HPDE6-E6E7 (cell line): ENCODE results near the gene USP27X.

Experiments used
- DNase-seq: peaks from one replicate; pipeline ENCODE4 v3.0.0; 2011; ENCODE audit warnings: missing footprints; ENCODE audit errors: extremely low spot score

The USP27X gene

GRCh38 chrX:49878834-49879655, at the start of gene USP27X:
Gene USP27X, plus strand, starts transcription at chrX:49879484. Its CDS starts 824 bp downstream, at chrX:49880308.
- DNase-seq, result peak; percentile 29

GRCh38 chrX:49838374-49838773, 40.9 kb upstream of the USP27X start:
- DNase-seq, result peak; percentile 16

- DNase-seq, result peak; percentile 26
These were observed 38.6 kb upstream of the USP27X start for GRCh38 chrX:49840679-49841078.

- DNase-seq, result no peak
These were observed 36.7 kb upstream of the USP27X start for GRCh38 chrX:49842621-49843020.

GRCh38 chrX:49844611-49845010, 34.7 kb upstream of the USP27X start:
- no peak for DNase-seq

- DNase-seq, result no peak
These were observed 33.4 kb upstream of the USP27X start for GRCh38 chrX:49845701-49846403.

GRCh38 chrX:49846522-49846921, 32.8 kb upstream of the USP27X start:
- DNase-seq, result no peak

GRCh38 chrX:49848275-49848674, 31.0 kb upstream of the USP27X start:
- DNase-seq, result no peak

GRCh38 chrX:49850028-49850427, 29.3 kb upstream of the USP27X start:
- DNase-seq, result no peak

GRCh38 chrX:49853661-49854060, 25.6 kb upstream of the USP27X start:
- DNase-seq, result no peak

GRCh38 chrX:49856819-49857218, 22.5 kb upstream of the USP27X start:
- no peak for DNase-seq

- DNase-seq, result no peak
These were observed 20.9 kb upstream of the USP27X start for GRCh38 chrX:49858341-49858740.

GRCh38 chrX:49859491-49859890, 19.8 kb upstream of the USP27X start:
- DNase-seq, result no peak

- DNase-seq, result no peak
These were observed 18.3 kb upstream of the USP27X start for GRCh38 chrX:49860867-49861535.

- DNase-seq, result no peak
These were observed 17.2 kb upstream of the USP27X start for GRCh38 chrX:49862093-49862492.

GRCh38 chrX:49868739-49869138, 10.5 kb upstream of the USP27X start:
- no peak for DNase-seq

- DNase-seq, result peak; percentile 19
These were observed 2.5 kb upstream of the USP27X start for GRCh38 chrX:49876750-49877149.

GRCh38 chrX:49877397-49878101, 1.7 kb upstream of the USP27X start:
- no peak for DNase-seq

- DNase-seq, result no peak
These were observed 1.0 kb upstream of the USP27X start for GRCh38 chrX:49878128-49878833.

- DNase-seq, result no peak
These were observed 483 bp downstream of the USP27X start for GRCh38 chrX:49879656-49880277.

GRCh38 chrX:49880668-49881067, 1.4 kb downstream of the USP27X start:
- DNase-seq, result no peak
